Stimulated activated CD4-positive, alpha-beta T cell treated with anti-CD3 and anti-CD28 coated beads, Interleukin-2, amount 100 ng/mL, for 48 hours (primary cell): ENCODE data around the gene DQX1.

Source experiments
- DNase-seq, 2 donors: peaks; one replicate each; pipeline ENCODE4 v3.0.0-alpha.2; 2020

Gene DQX1

GRCh38 chr2:74530239-74531187 is 4.5 kb upstream of the DQX1 start:
- DNase-seq, result peak in 1 of 2 donors; percentile 33

GRCh38 chr2:74529357-74530238 is 3.6 kb upstream of the DQX1 start, which contains the start of the genes AUP1 and HTRA2:
Gene AUP1, minus strand, starts transcription at chr2:74529706. Its CDS starts 77 bp downstream, at chr2:74529629.
Gene HTRA2, plus strand, starts transcription at chr2:74529933. Its CDS starts 74 bp downstream, at chr2:74530007.
- DNase-seq, result peak; percentile 85 to 89

GRCh38 chr2:74528600-74529356 is 2.7 kb upstream of the DQX1 start:
- DNase-seq, result no peak

GRCh38 chr2:74527741-74528140 is 1.7 kb upstream of the DQX1 start:
- DNase-seq, result no peak

- DNase-seq, result no peak
These were observed 709 bp upstream of the DQX1 start for GRCh38 chr2:74526649-74527230.

GRCh38 chr2:74524955-74525716 is 895 bp downstream of the DQX1 start:
- DNase-seq, result no peak

- DNase-seq, result no peak
These were observed 2.0 kb downstream of the DQX1 start for GRCh38 chr2:74524005-74524404.

GRCh38 chr2:74522516-74522915 is 3.5 kb downstream of the DQX1 start:
- no peak for DNase-seq

- no peak for DNase-seq
These were observed 9.4 kb downstream of the DQX1 start for GRCh38 chr2:74516650-74517049.

- DNase-seq, result peak; percentile 62 to 67
These were observed 9.9 kb downstream of the DQX1 start for GRCh38 chr2:74515981-74516633.

GRCh38 chr2:74515271-74515980 is 10.6 kb downstream of the DQX1 start:
- DNase-seq, result no peak

- no peak for DNase-seq
These were observed 11.4 kb downstream of the DQX1 start, which contains the start of gene TLX2 for GRCh38 chr2:74514368-74515270. Gene TLX2, plus strand, starts transcription at chr2:74514450. Its CDS starts 357 bp downstream, at chr2:74514807.

GRCh38 chr2:74513605-74514367 is 12.2 kb downstream of the DQX1 start:
- DNase-seq, result no peak

GRCh38 chr2:74512744-74513604 is 13.1 kb downstream of the DQX1 start:
- DNase-seq, result no peak

- DNase-seq, result no peak
These were observed 14.7 kb downstream of the DQX1 start for GRCh38 chr2:74511104-74511989.

GRCh38 chr2:74510272-74510671 is 15.8 kb downstream of the DQX1 start:
- DNase-seq, result no peak
